WTC11 (cell line): ENCODE measurements around the gene FOXP1. TPM values are rescaled to one million over a fixed set of nuclear protein-coding genes. Genes with fewer than 3 reads are reported as not detected.

Experiments used
- ATAC-seq: fragments of 200-7000 bp; cut with Tn5 transposase; 2 replicates; pipeline ENCODE4 v1.10.0; 2021; ENCODE audit warnings: mild to moderate bottlenecking, moderate library complexity
- CTCF ChIA-PET: fragments of 300-600 bp; sonication (Branson Sonifier 250); formaldehyde crosslinking; loops from one replicate; lab custom pipeline; 2021; ENCODE audit warnings: antibody characterized with exemption; lab: Charles Lee
- POLR2A ChIA-PET: fragments of 350-600 bp; sonication (Branson Sonifier 250); formaldehyde crosslinking; loops from one replicate; lab custom pipeline; 2021; ENCODE audit warnings: antibody characterized with exemption; lab: Charles Lee
- DNase-seq: peaks from one replicate; pipeline ENCODE4 v3.0.0; 2021; ENCODE audit warnings: low spot score
- H3K27ac Mint-ChIP-seq: 2 replicates; pipeline ENCODE4 v1.8.0; 2021; ENCODE audit warnings: mixed read lengths
- H3K27me3 Mint-ChIP-seq: 2 replicates; pipeline ENCODE4 v1.8.0; 2021; ENCODE audit warnings: low read depth, mild to moderate bottlenecking, moderate library complexity, mixed read lengths
- H3K36me3 Mint-ChIP-seq: 2 replicates; pipeline ENCODE4 v1.8.0; 2021; ENCODE audit warnings: mixed read lengths
- H3K4me1 Mint-ChIP-seq: 2 replicates; pipeline ENCODE4 v1.8.0; 2022; ENCODE audit warnings: mixed read lengths
- H3K4me3 Mint-ChIP-seq: 2 replicates; pipeline ENCODE4 v1.8.0; 2021; ENCODE audit warnings: mild to moderate bottlenecking, moderate library complexity, mixed read lengths
- H3K9me3 Mint-ChIP-seq: 2 replicates; pipeline ENCODE4 v1.8.0; 2021; ENCODE audit warnings: mixed read lengths
- CBFB ChIP-seq: sonication (generic); formaldehyde crosslinking; IDR thresholded peaks from 2 replicates; pipeline ENCODE4 v1.8.1; 2022; ENCODE audit warnings: mild to moderate bottlenecking, low read depth, missing genetic modification reagents
- GTF2I ChIP-seq: fragments of 250-450 bp; sonication (Bioruptor Pico); conservative IDR thresholded peaks from 2 replicates; pipeline ENCODE4 v1.4.0; 2021; ENCODE audit warnings: mild to moderate bottlenecking
- NFATC4 ChIP-seq: fragments of 250-450 bp; sonication (Bioruptor Pico); IDR thresholded peaks from 2 replicates; pipeline ENCODE4 v1.9.0; 2021; ENCODE audit warnings: mild to moderate bottlenecking
- NFE2L1 ChIP-seq: sonication (generic); formaldehyde crosslinking; IDR thresholded peaks from 2 replicates; pipeline ENCODE4 v1.8.1; 2023; ENCODE audit warnings: missing genetic modification reagents
- TEAD4 ChIP-seq: sonication (generic); formaldehyde crosslinking; IDR thresholded peaks from 2 replicates; pipeline ENCODE4 v1.8.0; 2022; ENCODE audit warnings: mild to moderate bottlenecking, missing genetic modification reagents
- TP53 ChIP-seq: sonication (generic); formaldehyde crosslinking; IDR thresholded peaks from 2 replicates; pipeline ENCODE4 v1.8.1; 2023; ENCODE audit warnings: mild to moderate bottlenecking, missing genetic modification reagents
- ZBTB21 ChIP-seq: sonication (generic); formaldehyde crosslinking; IDR thresholded peaks from 2 replicates; pipeline ENCODE4 v1.8.1; 2023; ENCODE audit warnings: mild to moderate bottlenecking, missing genetic modification reagents, borderline replicate concordance
- total RNA-seq: library from RNA; stranded (reverse); gene quantifications from 3 replicates; pipeline ENCODE4 v1.2.3, GENCODE V29; 2021
- TF ChIP-seq, protein P1 (sequence below): sonication (generic); formaldehyde crosslinking; IDR thresholded peaks from 2 replicates; pipeline ENCODE4 v1.8.0; 2023; ENCODE audit warnings: mild to moderate bottlenecking, missing genetic modification reagents
- TF ChIP-seq, protein P2 (sequence below): sonication (generic); formaldehyde crosslinking; IDR thresholded peaks from 2 replicates; pipeline ENCODE4 v1.8.0; 2022; ENCODE audit warnings: mild to moderate bottlenecking, missing genetic modification reagents
- TF ChIP-seq, protein P3 (sequence below): sonication (generic); formaldehyde crosslinking; IDR thresholded peaks from 2 replicates; pipeline ENCODE4 v1.8.1; 2023; ENCODE audit warnings: mild to moderate bottlenecking, moderate library complexity, missing genetic modification reagents
- TF ChIP-seq, protein P4 (sequence below): sonication (generic); formaldehyde crosslinking; IDR thresholded peaks from 2 replicates; pipeline ENCODE4 v1.8.1; 2022; ENCODE audit warnings: low read depth, mild to moderate bottlenecking, moderate library complexity, missing genetic modification reagents, borderline replicate concordance
- TF ChIP-seq, protein P5 (sequence below): sonication (generic); formaldehyde crosslinking; IDR thresholded peaks from 2 replicates; pipeline ENCODE4 v1.8.1; 2023; ENCODE audit warnings: mild to moderate bottlenecking, missing genetic modification reagents, moderate library complexity
- TF ChIP-seq, protein P6 (sequence below): sonication (generic); formaldehyde crosslinking; IDR thresholded peaks from 2 replicates; pipeline ENCODE4 v1.8.0; 2022; ENCODE audit warnings: mild to moderate bottlenecking, missing genetic modification reagents

The FOXP1 gene
- total RNA-seq, 1 experiment from 2014 or later: 25.8 TPM

DNA sequence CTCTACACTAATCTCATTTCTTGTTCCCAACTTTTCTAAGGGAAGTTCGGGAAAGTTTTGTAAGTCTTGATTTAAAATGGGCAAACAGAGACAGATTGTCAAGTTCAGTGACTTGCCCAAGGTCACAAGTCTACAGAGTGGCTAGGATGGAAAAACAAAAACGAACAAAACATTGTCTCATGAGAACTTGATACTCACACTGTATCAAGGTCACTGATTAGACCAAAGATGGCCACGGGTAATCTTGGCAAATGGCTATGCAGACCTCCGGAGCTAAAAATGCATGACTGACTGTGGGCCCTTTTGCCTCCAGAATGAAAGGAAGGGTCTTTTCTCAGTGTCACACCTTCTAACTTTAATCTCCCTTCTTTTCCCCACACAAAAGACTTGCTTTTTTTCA is 460.9 kb downstream of the FOXP1 start (continued):
- TF ChIP-seq, protein P1, sequence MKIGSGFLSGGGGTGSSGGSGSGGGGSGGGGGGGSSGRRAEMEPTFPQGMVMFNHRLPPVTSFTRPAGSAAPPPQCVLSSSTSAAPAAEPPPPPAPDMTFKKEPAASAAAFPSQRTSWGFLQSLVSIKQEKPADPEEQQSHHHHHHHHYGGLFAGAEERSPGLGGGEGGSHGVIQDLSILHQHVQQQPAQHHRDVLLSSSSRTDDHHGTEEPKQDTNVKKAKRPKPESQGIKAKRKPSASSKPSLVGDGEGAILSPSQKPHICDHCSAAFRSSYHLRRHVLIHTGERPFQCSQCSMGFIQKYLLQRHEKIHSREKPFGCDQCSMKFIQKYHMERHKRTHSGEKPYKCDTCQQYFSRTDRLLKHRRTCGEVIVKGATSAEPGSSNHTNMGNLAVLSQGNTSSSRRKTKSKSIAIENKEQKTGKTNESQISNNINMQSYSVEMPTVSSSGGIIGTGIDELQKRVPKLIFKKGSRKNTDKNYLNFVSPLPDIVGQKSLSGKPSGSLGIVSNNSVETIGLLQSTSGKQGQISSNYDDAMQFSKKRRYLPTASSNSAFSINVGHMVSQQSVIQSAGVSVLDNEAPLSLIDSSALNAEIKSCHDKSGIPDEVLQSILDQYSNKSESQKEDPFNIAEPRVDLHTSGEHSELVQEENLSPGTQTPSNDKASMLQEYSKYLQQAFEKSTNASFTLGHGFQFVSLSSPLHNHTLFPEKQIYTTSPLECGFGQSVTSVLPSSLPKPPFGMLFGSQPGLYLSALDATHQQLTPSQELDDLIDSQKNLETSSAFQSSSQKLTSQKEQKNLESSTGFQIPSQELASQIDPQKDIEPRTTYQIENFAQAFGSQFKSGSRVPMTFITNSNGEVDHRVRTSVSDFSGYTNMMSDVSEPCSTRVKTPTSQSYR: no peak
- TF ChIP-seq TEAD4 (no peak), NFATC4 (no peak)
- TF ChIP-seq, protein P2, sequence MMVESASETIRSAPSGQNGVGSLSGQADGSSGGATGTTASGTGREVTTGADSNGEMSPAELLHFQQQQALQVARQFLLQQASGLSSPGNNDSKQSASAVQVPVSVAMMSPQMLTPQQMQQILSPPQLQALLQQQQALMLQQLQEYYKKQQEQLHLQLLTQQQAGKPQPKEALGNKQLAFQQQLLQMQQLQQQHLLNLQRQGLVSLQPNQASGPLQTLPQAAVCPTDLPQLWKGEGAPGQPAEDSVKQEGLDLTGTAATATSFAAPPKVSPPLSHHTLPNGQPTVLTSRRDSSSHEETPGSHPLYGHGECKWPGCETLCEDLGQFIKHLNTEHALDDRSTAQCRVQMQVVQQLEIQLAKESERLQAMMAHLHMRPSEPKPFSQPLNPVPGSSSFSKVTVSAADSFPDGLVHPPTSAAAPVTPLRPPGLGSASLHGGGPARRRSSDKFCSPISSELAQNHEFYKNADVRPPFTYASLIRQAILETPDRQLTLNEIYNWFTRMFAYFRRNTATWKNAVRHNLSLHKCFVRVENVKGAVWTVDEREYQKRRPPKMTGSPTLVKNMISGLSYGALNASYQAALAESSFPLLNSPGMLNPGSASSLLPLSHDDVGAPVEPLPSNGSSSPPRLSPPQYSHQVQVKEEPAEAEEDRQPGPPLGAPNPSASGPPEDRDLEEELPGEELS (CRISPR knock-in tag): no peak

DNA sequence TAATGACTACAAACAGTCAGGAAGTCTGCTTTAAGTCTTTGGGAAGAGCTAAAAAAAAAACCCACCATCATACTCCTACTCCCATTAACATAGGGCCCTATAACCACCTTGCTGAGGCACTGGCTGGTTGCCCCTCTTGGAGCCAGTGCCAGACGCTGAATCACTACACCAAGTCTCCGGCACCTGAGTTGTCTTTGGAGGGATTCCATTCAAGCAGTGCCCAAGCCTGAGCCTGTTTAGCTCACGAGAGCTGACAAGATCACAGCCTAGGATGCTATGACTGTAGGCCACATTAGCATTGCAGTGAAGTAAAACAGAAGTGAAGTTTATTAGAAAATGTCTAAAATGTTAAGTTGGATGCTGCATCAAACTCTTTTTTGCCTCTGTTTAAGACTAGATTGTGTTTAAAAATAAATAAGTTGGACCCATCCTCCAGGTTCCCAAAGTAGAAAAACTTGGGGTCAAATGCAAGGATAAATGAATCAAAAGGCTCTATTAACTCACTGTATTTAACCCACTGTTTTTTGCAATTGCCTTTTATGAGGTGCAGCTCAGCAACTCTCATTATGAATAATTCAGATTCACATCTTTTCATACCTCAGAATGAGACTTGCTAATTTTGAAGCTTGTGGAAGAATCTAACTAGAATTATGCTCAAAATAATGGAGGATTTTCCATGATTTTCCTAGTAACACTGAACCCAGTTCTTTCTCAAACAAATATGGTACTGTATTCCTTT is 461.9 kb downstream of the FOXP1 start:
- TF ChIP-seq CBFB (CRISPR knock-in tag) (no peak), NFE2L1 (CRISPR knock-in tag) (no peak), NFATC4 (no peak)
- TF ChIP-seq, protein P3, sequence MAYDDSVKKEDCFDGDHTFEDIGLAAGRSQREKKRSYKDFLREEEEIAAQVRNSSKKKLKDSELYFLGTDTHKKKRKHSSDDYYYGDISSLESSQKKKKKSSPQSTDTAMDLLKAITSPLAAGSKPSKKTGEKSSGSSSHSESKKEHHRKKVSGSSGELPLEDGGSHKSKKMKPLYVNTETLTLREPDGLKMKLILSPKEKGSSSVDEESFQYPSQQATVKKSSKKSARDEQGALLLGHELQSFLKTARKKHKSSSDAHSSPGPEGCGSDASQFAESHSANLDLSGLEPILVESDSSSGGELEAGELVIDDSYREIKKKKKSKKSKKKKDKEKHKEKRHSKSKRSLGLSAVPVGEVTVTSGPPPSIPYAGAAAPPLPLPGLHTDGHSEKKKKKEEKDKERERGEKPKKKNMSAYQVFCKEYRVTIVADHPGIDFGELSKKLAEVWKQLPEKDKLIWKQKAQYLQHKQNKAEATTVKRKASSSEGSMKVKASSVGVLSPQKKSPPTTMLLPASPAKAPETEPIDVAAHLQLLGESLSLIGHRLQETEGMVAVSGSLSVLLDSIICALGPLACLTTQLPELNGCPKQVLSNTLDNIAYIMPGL: no peak
- TF ChIP-seq, protein P4, sequence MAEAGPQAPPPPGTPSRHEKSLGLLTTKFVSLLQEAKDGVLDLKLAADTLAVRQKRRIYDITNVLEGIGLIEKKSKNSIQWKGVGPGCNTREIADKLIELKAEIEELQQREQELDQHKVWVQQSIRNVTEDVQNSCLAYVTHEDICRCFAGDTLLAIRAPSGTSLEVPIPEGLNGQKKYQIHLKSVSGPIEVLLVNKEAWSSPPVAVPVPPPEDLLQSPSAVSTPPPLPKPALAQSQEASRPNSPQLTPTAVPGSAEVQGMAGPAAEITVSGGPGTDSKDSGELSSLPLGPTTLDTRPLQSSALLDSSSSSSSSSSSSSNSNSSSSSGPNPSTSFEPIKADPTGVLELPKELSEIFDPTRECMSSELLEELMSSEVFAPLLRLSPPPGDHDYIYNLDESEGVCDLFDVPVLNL: no peak
- CTCF ChIA-PET: interaction anchor here (1.0 kb wide), 1 partner anchor 99 kb away, joined by 5 read pairs; no protein-coding TSS in a partner anchor
- Mint-ChIP-seq H3K9me3 (no peaks in the 10 kb centered on the region), H3K4me1 (peaks cover 23% of the 10 kb centered on the region), H3K4me3 (no peak overlapping the region), H3K36me3 (no peaks in the 10 kb centered on the region), H3K27me3 (no peaks in the 10 kb centered on the region), H3K27ac (no peak overlapping the region; the same call in 1 of the 2 replicates)
- POLR2A ChIA-PET: no interaction called here
- DNase-seq: no peak
- ATAC-seq: no peak; the same call in 1 of the 2 replicates

DNA sequence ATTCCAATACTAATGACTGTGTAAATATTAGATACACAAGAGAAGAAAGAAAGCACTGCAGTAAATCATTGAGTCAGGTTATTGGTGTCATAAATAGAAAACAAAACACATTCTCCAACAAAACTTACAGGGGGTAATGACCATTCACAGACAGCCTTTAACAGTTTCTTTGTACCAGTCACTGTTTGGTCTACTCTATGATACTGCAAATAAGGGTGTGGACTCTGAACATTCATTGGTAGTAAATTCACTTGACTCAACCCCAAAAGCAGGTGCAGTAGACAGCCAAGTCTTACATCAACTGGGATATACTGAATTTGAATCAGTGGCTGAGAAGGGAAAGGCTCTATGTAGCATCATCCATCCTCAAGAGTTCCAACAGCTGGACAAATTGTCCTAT is 463.5 kb downstream of the FOXP1 start:
- Mint-ChIP-seq H3K9me3 (no peaks in the 10 kb centered on the region), H3K27ac (no peak overlapping the region), H3K4me1 (peaks cover 23% of the 10 kb centered on the region), H3K4me3 (no peak overlapping the region), H3K27me3 (no peaks in the 10 kb centered on the region), H3K36me3 (no peaks in the 10 kb centered on the region)
- DNase-seq (no peak), ATAC-seq (no peak)
- POLR2A ChIA-PET: no interaction called here
- CTCF ChIA-PET: no interaction called here
- no peak for TF ChIP-seq TP53 (CRISPR knock-in tag)
- TF ChIP-seq, protein P5, sequence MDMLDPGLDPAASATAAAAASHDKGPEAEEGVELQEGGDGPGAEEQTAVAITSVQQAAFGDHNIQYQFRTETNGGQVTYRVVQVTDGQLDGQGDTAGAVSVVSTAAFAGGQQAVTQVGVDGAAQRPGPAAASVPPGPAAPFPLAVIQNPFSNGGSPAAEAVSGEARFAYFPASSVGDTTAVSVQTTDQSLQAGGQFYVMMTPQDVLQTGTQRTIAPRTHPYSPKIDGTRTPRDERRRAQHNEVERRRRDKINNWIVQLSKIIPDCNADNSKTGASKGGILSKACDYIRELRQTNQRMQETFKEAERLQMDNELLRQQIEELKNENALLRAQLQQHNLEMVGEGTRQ: no peak
- TF ChIP-seq ZBTB21: no peak
- TF ChIP-seq, protein P6, sequence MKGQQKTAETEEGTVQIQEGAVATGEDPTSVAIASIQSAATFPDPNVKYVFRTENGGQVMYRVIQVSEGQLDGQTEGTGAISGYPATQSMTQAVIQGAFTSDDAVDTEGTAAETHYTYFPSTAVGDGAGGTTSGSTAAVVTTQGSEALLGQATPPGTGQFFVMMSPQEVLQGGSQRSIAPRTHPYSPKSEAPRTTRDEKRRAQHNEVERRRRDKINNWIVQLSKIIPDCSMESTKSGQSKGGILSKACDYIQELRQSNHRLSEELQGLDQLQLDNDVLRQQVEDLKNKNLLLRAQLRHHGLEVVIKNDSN (CRISPR knock-in tag): no peak
- TF ChIP-seq, protein P1: no peak
- TF ChIP-seq GTF2I (CRISPR knock-in tag): no peak
